Epithelial cell of esophagus (primary cell): ENCODE data around the gene CLEC16A.
A peak's percentile ranks its signal among the peaks of the same experiment; 100 is the strongest.

Experiments used
- DNase-seq: peaks from one replicate; pipeline ENCODE4 v3.0.0; 2010; ENCODE audit warnings: low read depth
- H3K4me3 ChIP-seq: 2 replicates; pipeline ENCODE4 v1.5.1; 2011; ENCODE audit warnings: mild to moderate bottlenecking, low read length, control low read depth
- TF ChIP-seq, protein P1 (sequence below): IDR thresholded peaks from 2 replicates; pipeline ENCODE4 v1.5.1; 2011; ENCODE audit warnings: low read depth, mild to moderate bottlenecking, low read length, control low read depth, inconsistent platforms; ENCODE audit not compliant: insufficient read depth; ENCODE audit errors: missing control alignments

The CLEC16A gene

DNA sequence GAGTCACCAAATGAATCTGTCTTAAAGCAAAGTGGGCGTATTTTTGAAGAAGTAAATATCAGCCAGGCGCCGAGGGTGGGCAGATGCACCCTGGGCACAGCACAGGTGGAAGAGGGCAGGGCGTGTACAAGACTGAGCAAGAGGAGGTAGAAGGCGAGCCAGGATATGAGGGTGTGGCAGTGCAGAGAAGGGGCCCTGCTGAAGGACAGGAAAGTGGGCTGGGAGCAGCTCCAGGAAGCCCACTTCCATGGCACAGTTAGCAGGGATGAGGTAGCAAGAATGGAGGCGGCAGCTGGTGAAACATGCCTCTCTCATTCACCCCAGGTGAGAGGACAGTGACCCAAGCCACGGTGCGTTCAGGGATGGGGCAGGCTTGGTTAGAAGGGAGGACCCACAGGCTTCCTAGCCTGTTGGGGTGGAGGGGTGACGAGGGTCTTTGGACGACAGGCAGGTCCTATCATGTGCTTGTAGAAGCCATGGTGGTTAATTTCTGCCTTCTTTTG lies 149.3 kb downstream of the CLEC16A start:
- H3K4me3 ChIP-seq: no peak overlapping the region
- TF ChIP-seq, protein P1, sequence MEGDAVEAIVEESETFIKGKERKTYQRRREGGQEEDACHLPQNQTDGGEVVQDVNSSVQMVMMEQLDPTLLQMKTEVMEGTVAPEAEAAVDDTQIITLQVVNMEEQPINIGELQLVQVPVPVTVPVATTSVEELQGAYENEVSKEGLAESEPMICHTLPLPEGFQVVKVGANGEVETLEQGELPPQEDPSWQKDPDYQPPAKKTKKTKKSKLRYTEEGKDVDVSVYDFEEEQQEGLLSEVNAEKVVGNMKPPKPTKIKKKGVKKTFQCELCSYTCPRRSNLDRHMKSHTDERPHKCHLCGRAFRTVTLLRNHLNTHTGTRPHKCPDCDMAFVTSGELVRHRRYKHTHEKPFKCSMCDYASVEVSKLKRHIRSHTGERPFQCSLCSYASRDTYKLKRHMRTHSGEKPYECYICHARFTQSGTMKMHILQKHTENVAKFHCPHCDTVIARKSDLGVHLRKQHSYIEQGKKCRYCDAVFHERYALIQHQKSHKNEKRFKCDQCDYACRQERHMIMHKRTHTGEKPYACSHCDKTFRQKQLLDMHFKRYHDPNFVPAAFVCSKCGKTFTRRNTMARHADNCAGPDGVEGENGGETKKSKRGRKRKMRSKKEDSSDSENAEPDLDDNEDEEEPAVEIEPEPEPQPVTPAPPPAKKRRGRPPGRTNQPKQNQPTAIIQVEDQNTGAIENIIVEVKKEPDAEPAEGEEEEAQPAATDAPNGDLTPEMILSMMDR: no peak
- DNase-seq: no peak

- H3K4me3 ChIP-seq: no peak overlapping the region
- peak; percentile 79 for DNase-seq
- TF ChIP-seq, protein P1: no peak
Measured at GRCh38 chr16:11094075-11094856, 149.9 kb downstream of the CLEC16A start.

DNA sequence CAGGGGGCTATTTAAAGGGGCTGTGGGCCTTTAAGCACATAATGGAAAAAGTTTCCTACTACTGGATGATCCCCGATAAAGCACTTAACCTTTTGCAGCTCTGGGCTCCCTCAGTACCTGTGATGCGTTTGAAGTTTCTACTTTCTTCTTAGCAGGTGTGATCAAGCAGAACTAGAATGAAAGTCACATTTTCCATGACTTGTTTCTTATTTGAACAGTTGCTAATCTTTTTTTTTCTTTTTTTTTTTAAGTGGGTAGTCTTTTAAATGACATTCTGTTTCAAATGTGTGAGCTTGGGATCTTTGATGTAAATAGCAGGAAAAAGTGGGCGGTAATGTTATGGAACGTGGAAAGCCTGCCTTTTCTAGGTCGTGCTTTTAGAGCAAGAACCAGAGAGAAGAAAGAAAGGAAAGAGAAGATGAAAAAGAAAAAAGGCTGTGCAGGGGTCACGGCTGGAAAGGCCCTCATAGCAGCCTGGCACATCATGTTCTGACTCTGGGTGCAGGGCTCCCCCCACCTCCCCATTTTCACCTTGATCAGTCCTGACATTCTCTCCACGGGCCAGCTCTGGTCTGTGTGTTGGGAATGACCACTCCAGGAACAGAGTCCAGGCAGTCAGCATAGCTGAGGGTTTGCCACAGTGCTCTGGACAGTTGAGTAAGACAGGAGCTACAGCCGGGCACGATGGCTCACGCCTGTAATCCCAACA lies 150.6 kb downstream of the CLEC16A start:
- TF ChIP-seq, protein P1: no peak
- no peak overlapping the region for H3K4me3 ChIP-seq
- DNase-seq: no peak

DNA sequence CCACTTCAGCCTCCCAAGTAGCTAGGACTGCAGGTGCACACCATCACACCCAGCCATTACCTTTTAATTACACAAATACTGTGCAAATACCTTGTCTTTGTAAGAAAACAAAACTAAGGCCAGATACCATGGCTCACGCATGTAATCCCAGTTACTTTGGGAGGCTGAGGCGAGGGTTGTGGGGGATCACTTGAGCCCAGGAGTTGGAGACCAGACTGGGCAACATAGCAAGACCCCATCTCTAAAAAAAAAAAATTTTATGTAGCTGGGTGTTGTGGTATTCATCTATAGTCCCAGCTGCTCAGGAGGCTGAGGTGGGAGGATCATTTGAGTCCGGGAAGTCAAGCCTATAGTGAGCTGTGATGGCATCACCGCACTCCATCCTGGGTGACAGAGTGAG lies 151.6 kb downstream of the CLEC16A start:
- H3K4me3 ChIP-seq: no peak overlapping the region
- TF ChIP-seq, protein P1: no peak
- no peak for DNase-seq

DNA sequence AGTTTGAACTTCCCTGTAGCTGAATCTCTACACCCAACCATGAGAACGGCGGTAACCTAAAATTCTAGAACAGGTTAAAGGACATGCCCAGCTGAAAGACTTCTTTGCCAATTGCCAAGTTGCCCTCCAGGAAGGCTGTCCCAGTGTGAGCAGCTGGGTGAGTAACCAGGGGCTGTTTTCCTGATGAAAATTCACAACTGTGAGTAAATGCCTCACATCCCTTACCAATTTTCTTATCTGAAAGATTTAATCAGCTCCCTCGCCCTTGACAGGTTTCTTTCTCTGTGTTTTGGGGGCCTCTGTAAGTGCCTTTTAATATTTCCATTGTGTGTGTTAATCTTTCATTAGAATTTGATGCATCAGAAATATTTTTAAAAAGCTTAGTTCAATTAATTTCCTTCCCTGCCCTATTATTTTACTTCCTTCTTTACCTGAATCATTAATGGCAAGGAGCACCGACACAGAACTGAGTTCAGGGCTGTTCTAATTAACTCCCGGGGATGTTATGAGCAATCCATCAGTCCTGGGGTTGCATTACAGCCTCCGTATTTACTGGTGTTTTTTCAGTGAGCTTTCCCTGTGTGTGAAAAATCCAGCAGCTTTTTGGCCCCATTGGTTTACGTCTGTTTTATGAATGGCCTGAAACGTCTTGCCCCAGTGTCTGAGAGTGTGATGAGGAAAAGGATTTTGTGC lies 152.9 kb downstream of the CLEC16A start:
- TF ChIP-seq, protein P1: no peak
- H3K4me3 ChIP-seq: no peak overlapping the region
- no peak for DNase-seq

GRCh38 chr16:11097787-11098167 lies 153.4 kb downstream of the CLEC16A start:
- no peak for DNase-seq
- TF ChIP-seq, protein P1: no peak
- no peak overlapping the region for H3K4me3 ChIP-seq
